WERI-Rb-1 (cell line): ENCODE results near the gene MYB.
"Not testable (repeated sequence)": the region's sequence is repeated elsewhere in the genome, so short reads cannot be mapped to it uniquely, and the experiment has no call there.

ENCODE experiments used
- DNase-seq: peaks from one replicate; pipeline ENCODE4 v3.0.0-alpha.2; 2020
- H3K27ac ChIP-seq: fragments of 250-450 bp; sonication (Bioruptor Pico); 2 replicates; pipeline ENCODE4 v1.5.1; 2020; ENCODE audit warnings: mild to moderate bottlenecking, moderate library complexity
- H3K27me3 ChIP-seq: fragments of 250-450 bp; sonication (Bioruptor Pico); 2 replicates; pipeline ENCODE4 v1.5.1; 2021; ENCODE audit warnings: mild to moderate bottlenecking, low read depth, moderate library complexity; ENCODE audit not compliant: insufficient read depth, severe bottlenecking
- H3K36me3 ChIP-seq: fragments of 250-450 bp; sonication (Bioruptor Pico); 2 replicates; pipeline ENCODE4 v1.5.1; 2020; ENCODE audit warnings: mild to moderate bottlenecking, moderate library complexity
- H3K4me3 ChIP-seq: 2 replicates; pipeline ENCODE4 v1.5.1; 2011; ENCODE audit warnings: low read depth, mild to moderate bottlenecking, control low read depth, low read length
- H3K9me3 ChIP-seq: fragments of 250-450 bp; sonication (Bioruptor Pico); 2 replicates; pipeline ENCODE4 v1.5.1; 2021; ENCODE audit warnings: mild to moderate bottlenecking, moderate library complexity; ENCODE audit not compliant: severe bottlenecking
- CTCF ChIP-seq: IDR thresholded peaks from 2 replicates; pipeline ENCODE4 v1.5.1; 2011; ENCODE audit warnings: low read depth, mild to moderate bottlenecking, control low read depth, inconsistent platforms, low read length

Gene MYB

GRCh38 chr6:135180542-135181332 lies at the start of gene MYB:
TSS of gene MYB (plus strand) at chr6:135181308. CDS start at chr6:135181514, 206 bp downstream.
- DNase-seq = peak; percentile 81
- H3K36me3 ChIP-seq = no peaks in the 10 kb centered on the region
- peak within 1 kb of the TSS; percentile 88 for H3K27ac ChIP-seq
- H3K4me3 ChIP-seq = peak within 1 kb of the TSS; percentile 85
- TF ChIP-seq CTCF = no peak
- H3K9me3 ChIP-seq = no peaks in the 10 kb centered on the region
- H3K27me3 ChIP-seq = no peaks in the 10 kb centered on the region

- TF ChIP-seq CTCF = no peak
- no peak overlapping the region for H3K27ac ChIP-seq
- DNase-seq = no peak
- no peaks in the 10 kb centered on the region for H3K36me3 ChIP-seq
- H3K4me3 ChIP-seq = no peak overlapping the region
- H3K9me3 ChIP-seq = no peaks in the 10 kb centered on the region
- no peaks in the 10 kb centered on the region for H3K27me3 ChIP-seq
Measured at GRCh38 chr6:135132776-135133175, 48.3 kb upstream of the MYB start.

GRCh38 chr6:135135835-135136234 lies 45.3 kb upstream of the MYB start:
- Histone ChIP-seq H3K9me3 (no peaks in the 10 kb centered on the region), H3K4me3 (no peak overlapping the region), H3K27me3 (no peaks in the 10 kb centered on the region), H3K27ac (no peak overlapping the region), H3K36me3 (no peaks in the 10 kb centered on the region)
- TF ChIP-seq CTCF = no peak
- no peak for DNase-seq

- H3K4me3 ChIP-seq = no peak overlapping the region
- no peaks in the 10 kb centered on the region for H3K9me3 ChIP-seq
- H3K36me3 ChIP-seq = no peaks in the 10 kb centered on the region
- H3K27ac ChIP-seq = no peak overlapping the region
- DNase-seq = no peak
- TF ChIP-seq CTCF = no peak
- H3K27me3 ChIP-seq = no peaks in the 10 kb centered on the region
Measured at GRCh38 chr6:135137826-135138225, 43.3 kb upstream of the MYB start.

- Histone ChIP-seq H3K9me3 (no peaks in the 10 kb centered on the region), H3K36me3 (no peaks in the 10 kb centered on the region), H3K4me3 (no peak overlapping the region), H3K27me3 (no peaks in the 10 kb centered on the region), H3K27ac (no peak overlapping the region)
- no peak for DNase-seq
- TF ChIP-seq CTCF = no peak
Measured at GRCh38 chr6:135141182-135141581, 39.9 kb upstream of the MYB start.

GRCh38 chr6:135141728-135142127 lies 39.4 kb upstream of the MYB start:
- no peak for TF ChIP-seq CTCF
- H3K9me3 ChIP-seq = no peaks in the 10 kb centered on the region
- no peak overlapping the region for H3K27ac ChIP-seq
- no peak overlapping the region for H3K4me3 ChIP-seq
- no peaks in the 10 kb centered on the region for H3K27me3 ChIP-seq
- H3K36me3 ChIP-seq = no peaks in the 10 kb centered on the region
- DNase-seq = no peak

- H3K36me3 ChIP-seq = not testable (repeated sequence)
Measured at GRCh38 chr6:135142232-135142631, 38.9 kb upstream of the MYB start.

More at GRCh38 chr6:135142232-135142631, 38.9 kb upstream of the MYB start:
- H3K27me3 ChIP-seq, DNase-seq, H3K27ac ChIP-seq, H3K9me3 ChIP-seq, H3K4me3 ChIP-seq: not testable (repeated sequence)
